ENCODE data around the gene CD226.
A peak's percentile ranks its signal among the peaks of the same experiment; 100 is the strongest.

DNA sequence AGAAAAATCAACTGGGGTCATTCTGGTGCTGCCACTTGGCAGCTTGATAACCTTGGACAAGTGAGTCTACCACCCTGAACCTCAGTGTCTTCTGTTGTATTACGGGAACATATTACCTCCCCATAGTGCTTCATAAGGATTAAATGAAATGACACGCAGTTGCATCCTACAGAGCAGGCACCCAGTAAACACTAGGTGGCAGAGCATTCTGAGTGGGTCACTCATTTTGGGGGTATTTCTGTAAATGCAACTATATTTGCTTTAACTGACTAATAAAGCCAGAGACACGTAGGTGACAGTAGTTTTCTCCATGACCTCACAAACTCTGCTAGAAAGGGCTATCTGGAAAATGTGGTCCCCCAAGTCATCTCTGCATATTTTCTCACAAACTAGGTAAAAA, 4.7 kb downstream of the CD226 start:
- TF ChIP-seq, protein P1, sequence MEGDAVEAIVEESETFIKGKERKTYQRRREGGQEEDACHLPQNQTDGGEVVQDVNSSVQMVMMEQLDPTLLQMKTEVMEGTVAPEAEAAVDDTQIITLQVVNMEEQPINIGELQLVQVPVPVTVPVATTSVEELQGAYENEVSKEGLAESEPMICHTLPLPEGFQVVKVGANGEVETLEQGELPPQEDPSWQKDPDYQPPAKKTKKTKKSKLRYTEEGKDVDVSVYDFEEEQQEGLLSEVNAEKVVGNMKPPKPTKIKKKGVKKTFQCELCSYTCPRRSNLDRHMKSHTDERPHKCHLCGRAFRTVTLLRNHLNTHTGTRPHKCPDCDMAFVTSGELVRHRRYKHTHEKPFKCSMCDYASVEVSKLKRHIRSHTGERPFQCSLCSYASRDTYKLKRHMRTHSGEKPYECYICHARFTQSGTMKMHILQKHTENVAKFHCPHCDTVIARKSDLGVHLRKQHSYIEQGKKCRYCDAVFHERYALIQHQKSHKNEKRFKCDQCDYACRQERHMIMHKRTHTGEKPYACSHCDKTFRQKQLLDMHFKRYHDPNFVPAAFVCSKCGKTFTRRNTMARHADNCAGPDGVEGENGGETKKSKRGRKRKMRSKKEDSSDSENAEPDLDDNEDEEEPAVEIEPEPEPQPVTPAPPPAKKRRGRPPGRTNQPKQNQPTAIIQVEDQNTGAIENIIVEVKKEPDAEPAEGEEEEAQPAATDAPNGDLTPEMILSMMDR (IDR thresholded peaks at IDR 0.05), result peak; percentile 17
- TF ChIP-seq EZH2 (IDR thresholded peaks at IDR 0.05) (no peak), EZH2phosphoT487 (IDR thresholded peaks at IDR 0.05) (no peak)
